CD4-positive, alpha-beta T cell (primary cell): ENCODE measurements around the gene GPR143. TPM values are rescaled to one million over a fixed set of nuclear protein-coding genes. Genes with fewer than 3 reads are reported as not detected.

Experiments used
- ATAC-seq: fragments of 200-7000 bp; cut with Tn5 transposase; one replicate; pipeline ENCODE4 v1.10.0; 2022; ENCODE audit warnings: mild to moderate bottlenecking; ENCODE audit not compliant: poor library complexity
- CTCF ChIA-PET: fragments of 350-600 bp; sonication (Branson Sonifier 250); formaldehyde crosslinking; loops from one replicate; lab custom pipeline; 2021; ENCODE audit warnings: antibody characterized with exemption, inconsistent platforms; lab: Charles Lee
- POLR2A ChIA-PET: fragments of 350-600 bp; sonication (Branson Sonifier 250); formaldehyde crosslinking; loops from one replicate; lab custom pipeline; 2021; ENCODE audit warnings: antibody characterized with exemption, inconsistent platforms; lab: Charles Lee
- DNase-seq, 14 experiments: peaks; one replicate each; pipeline ENCODE4 v3.0.0-alpha.2; 2013 to 2020; ENCODE audit warnings: mixed read lengths in 2 of 14
- H3K27ac ChIP-seq, 2 donors: one replicate each; pipeline versions ENCODE4 v1.5.1 to v1.7.0; 2013; ENCODE audit warnings: low read length in 2 of 2, low read depth in 1 of 2, mild to moderate bottlenecking in 1 of 2
- H3K27me3 ChIP-seq, 2 experiments: 1 replicate in 1 of 2; 2 replicates in 1 of 2; pipeline versions ENCODE4 v1.6.1 to v1.7.0; 2013; ENCODE audit warnings: low read length in 2 of 2, control low read depth in 1 of 2, mild to moderate bottlenecking in 1 of 2, moderate library complexity in 1 of 2; ENCODE audit not compliant: insufficient read depth in 2 of 2, control insufficient read depth in 1 of 2
- H3K36me3 ChIP-seq: one replicate; pipeline ENCODE4 v1.6.1; 2013; ENCODE audit warnings: low read length, control low read depth; ENCODE audit not compliant: insufficient read depth
- H3K4me1 ChIP-seq: one replicate; pipeline ENCODE4 v1.6.1; 2013; ENCODE audit warnings: low read length, control low read depth; ENCODE audit not compliant: insufficient read depth
- H3K4me3 ChIP-seq: one replicate; pipeline ENCODE4 v1.5.1; 2013; ENCODE audit warnings: mild to moderate bottlenecking, low read length, moderate library complexity
- H3K9me3 ChIP-seq, 2 experiments: 1 replicate in 1 of 2; 2 replicates in 1 of 2; pipeline versions ENCODE4 v1.6.1 to v1.7.0; 2013; ENCODE audit warnings: low read length in 2 of 2, mild to moderate bottlenecking in 2 of 2, control low read depth in 1 of 2, moderate library complexity in 1 of 2; ENCODE audit not compliant: control insufficient read depth in 1 of 2, insufficient read depth in 1 of 2
- H3K27ac Mint-ChIP-seq: one replicate; pipeline ENCODE4 v1.8.0; 2020; ENCODE audit warnings: mixed read lengths
- H3K27me3 Mint-ChIP-seq: one replicate; pipeline ENCODE4 v1.8.0; 2021; ENCODE audit warnings: mixed read lengths
- H3K36me3 Mint-ChIP-seq: one replicate; pipeline ENCODE4 v1.8.0; 2021; ENCODE audit warnings: low read depth, mixed read lengths
- H3K4me1 Mint-ChIP-seq: one replicate; pipeline ENCODE4 v1.8.0; 2021; ENCODE audit warnings: low read depth, mixed read lengths
- H3K4me3 Mint-ChIP-seq: one replicate; pipeline ENCODE4 v1.8.0; 2020; ENCODE audit warnings: mild to moderate bottlenecking, mixed read lengths
- H3K9me3 Mint-ChIP-seq: one replicate; pipeline ENCODE4 v1.8.0; 2020; ENCODE audit warnings: mixed read lengths
- intact Hi-C, 2 experiments: fragments of 100-400 bp; cut with DNase I in 1 of 2; cut with micrococcal nuclease in 1 of 2; formaldehyde crosslinking; loops; one replicate each; pipeline versions ENCODE4 v1.15.1 to v1.9.0; 2023 to 2025; cut with DNase I, micrococcal nuclease
- total RNA-seq, 174 experiments: library from RNA in 2 of 174; stranded (reverse) in 2 of 174; gene quantifications; one replicate each; pipeline ENCODE4 v1.2.3 and lab custom pipeline; 2021 to 2026
- TF ChIP-seq, protein P1 (sequence below): fragments of 200-600 bp; IDR thresholded peaks from one replicate; pipeline ENCODE4 v1.8.0; 2022; ENCODE audit warnings: antibody characterized with exemption, mild to moderate bottlenecking

The GPR143 gene
- total RNA-seq, 2 experiments from 2014 or later: not detected

DNA sequence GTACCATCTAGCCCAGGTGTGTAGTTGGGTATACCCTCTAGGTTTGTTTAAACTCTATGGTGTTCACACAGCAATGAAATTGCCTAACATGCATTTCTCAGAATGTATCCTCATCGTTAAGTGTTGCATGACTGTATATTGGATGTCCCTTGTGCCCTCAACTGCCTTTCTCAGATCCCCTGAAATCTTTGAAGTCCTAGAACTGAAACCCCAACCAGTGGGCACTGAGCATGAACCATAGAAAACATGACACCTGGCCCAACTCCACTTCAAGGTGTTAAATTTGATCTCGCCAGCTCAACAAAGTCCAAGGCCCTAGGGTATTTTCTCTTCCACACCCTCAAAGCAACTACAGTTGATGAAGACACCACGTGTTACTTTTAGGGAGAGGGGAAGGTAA is 35.6 kb downstream of the GPR143 start:
- no peaks in the 10 kb centered on the region for H3K36me3 ChIP-seq
- POLR2A ChIA-PET: no interaction called here
- DNase-seq (no peak), ATAC-seq (no peak)
- H3K4me3 ChIP-seq: no peak overlapping the region
- TF ChIP-seq, protein P1, sequence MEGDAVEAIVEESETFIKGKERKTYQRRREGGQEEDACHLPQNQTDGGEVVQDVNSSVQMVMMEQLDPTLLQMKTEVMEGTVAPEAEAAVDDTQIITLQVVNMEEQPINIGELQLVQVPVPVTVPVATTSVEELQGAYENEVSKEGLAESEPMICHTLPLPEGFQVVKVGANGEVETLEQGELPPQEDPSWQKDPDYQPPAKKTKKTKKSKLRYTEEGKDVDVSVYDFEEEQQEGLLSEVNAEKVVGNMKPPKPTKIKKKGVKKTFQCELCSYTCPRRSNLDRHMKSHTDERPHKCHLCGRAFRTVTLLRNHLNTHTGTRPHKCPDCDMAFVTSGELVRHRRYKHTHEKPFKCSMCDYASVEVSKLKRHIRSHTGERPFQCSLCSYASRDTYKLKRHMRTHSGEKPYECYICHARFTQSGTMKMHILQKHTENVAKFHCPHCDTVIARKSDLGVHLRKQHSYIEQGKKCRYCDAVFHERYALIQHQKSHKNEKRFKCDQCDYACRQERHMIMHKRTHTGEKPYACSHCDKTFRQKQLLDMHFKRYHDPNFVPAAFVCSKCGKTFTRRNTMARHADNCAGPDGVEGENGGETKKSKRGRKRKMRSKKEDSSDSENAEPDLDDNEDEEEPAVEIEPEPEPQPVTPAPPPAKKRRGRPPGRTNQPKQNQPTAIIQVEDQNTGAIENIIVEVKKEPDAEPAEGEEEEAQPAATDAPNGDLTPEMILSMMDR: no peak
- peaks cover 0 to 4% of the 10 kb centered on the region in 2 experiments for H3K27me3 ChIP-seq
- H3K4me1 ChIP-seq: no peaks in the 10 kb centered on the region
- no peak overlapping the region for H3K4me3 Mint-ChIP-seq
- H3K9me3 ChIP-seq: peaks cover 9 to 18% of the 10 kb centered on the region in 2 experiments
- H3K9me3 Mint-ChIP-seq: no peaks in the 10 kb centered on the region
- no peak overlapping the region for H3K27ac Mint-ChIP-seq
- H3K36me3 Mint-ChIP-seq: no peaks in the 10 kb centered on the region
- H3K27ac ChIP-seq: no peak overlapping the region
- CTCF ChIA-PET: no interaction called here
- H3K27me3 Mint-ChIP-seq: peaks cover 6% of the 10 kb centered on the region
- intact Hi-C loops: no loop called here
- H3K4me1 Mint-ChIP-seq: no peaks in the 10 kb centered on the region

DNA sequence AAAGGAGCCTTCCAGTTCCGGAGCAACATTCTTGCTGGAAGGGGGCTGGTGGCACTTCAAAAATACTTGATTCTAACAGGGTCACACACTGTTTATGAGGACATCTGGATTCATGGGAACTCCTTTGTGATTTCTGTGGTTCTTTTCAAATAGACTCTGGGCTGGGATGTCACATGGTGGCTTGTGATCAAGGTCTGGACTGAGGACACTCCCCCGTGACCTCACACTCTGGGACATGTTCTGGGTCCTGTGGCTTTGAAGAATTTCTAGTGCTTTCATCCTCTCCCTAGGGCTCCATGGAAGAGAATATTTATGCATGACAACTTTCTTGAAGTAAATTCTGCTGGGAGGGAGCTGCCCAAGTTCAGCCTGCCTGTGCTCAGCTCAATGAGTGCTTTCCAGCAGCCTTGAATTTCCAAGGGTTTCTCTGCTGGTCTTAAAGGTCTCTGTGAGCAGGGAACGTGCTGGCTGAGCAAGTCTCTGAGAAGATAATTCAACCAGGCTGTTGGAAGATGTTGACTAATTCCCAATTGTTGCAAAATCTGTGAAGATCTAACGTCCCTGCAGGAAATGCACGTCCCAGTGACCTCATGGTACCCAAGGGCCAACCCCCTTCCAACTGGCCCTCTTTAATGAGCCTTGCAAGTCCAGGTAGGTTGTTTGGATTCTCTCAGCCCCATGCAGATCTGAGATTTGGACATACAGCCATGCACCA is 36.3 kb downstream of the GPR143 start:
- H3K27me3 Mint-ChIP-seq: peaks cover 4% of the 10 kb centered on the region
- ChIA-PET CTCF (no interaction called here), POLR2A (no interaction called here)
- H3K4me3 Mint-ChIP-seq: no peak overlapping the region
- H3K36me3 ChIP-seq: no peaks in the 10 kb centered on the region
- ATAC-seq: no peak
- TF ChIP-seq, protein P1: no peak
- H3K4me3 ChIP-seq: no peak overlapping the region
- peaks cover 9 to 18% of the 10 kb centered on the region in 2 experiments for H3K9me3 ChIP-seq
- intact Hi-C loops: no loop called here
- H3K4me1 ChIP-seq: no peaks in the 10 kb centered on the region
- no peaks in the 10 kb centered on the region for H3K9me3 Mint-ChIP-seq
- DNase-seq: no peak
- no peak overlapping the region for H3K27ac ChIP-seq
- peaks cover 5% of the 10 kb centered on the region for H3K36me3 Mint-ChIP-seq
- H3K27ac Mint-ChIP-seq: no peak overlapping the region
- H3K27me3 ChIP-seq: peaks cover 0 to 4% of the 10 kb centered on the region in 2 experiments
- no peaks in the 10 kb centered on the region for H3K4me1 Mint-ChIP-seq

DNA sequence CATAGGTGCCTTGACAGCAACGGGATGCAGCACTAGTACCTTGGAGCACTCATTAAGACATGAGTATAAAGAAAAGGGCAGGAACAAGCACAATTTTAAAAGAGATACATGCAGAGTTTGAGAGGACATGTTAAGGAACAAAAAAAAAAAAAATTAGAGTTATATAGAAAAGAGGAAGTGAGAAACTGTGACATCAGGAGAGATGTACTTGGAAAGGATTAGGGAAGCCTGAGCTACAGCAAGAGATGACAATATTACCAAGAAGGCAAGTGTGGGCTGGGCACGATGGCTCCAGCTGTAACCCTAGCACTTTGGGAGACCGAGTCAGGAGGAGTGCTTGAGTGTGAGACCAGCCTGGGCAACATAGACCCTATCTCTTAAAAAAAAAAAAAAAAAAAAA is 37.4 kb downstream of the GPR143 start:
- H3K36me3 ChIP-seq: no peaks in the 10 kb centered on the region
- no peaks in the 10 kb centered on the region for H3K9me3 Mint-ChIP-seq
- no peak overlapping the region for H3K4me3 ChIP-seq
- H3K27me3 Mint-ChIP-seq: no peaks in the 10 kb centered on the region
- POLR2A ChIA-PET: no interaction called here
- CTCF ChIA-PET: interaction anchor here (0.5 kb wide), 1 partner anchor 26 kb away, joined by 3 read pairs; no protein-coding TSS in a partner anchor
- no peak overlapping the region for H3K27ac ChIP-seq
- no peak for DNase-seq
- no peaks in the 10 kb centered on the region for H3K4me1 Mint-ChIP-seq
- peaks cover 0 to 4% of the 10 kb centered on the region in 2 experiments for H3K27me3 ChIP-seq
- no peak overlapping the region for H3K27ac Mint-ChIP-seq
- H3K4me3 Mint-ChIP-seq: no peak overlapping the region
- TF ChIP-seq, protein P1: no peak
- H3K36me3 Mint-ChIP-seq: peaks cover 6% of the 10 kb centered on the region
- intact Hi-C loops: no loop called here
- ATAC-seq: no peak
- H3K9me3 ChIP-seq: peaks cover 9 to 18% of the 10 kb centered on the region in 2 experiments
- no peaks in the 10 kb centered on the region for H3K4me1 ChIP-seq
